Uterus (tissue), 4 donors: ENCODE results near the gene MYO6. TPM values are rescaled to one million over a fixed set of nuclear protein-coding genes. Genes with fewer than 3 reads are reported as not detected.

Experiments
- DNase-seq, 2 donors: peaks; one replicate each; pipeline ENCODE4 v3.0.0-alpha.2; 2019 to 2020
- H3K27ac ChIP-seq, 2 donors: fragments of 200-600 bp; sonication (generic); 1 replicate in 1 of 2; 2 replicates in 1 of 2; pipeline ENCODE4 v1.5.1; 2016 to 2018
- H3K27me3 ChIP-seq, 2 donors: fragments of 200-600 bp; sonication (generic); one replicate each; pipeline ENCODE4 v1.5.1; 2018 to 2019; ENCODE audit warnings: control low read depth in 1 of 2
- H3K36me3 ChIP-seq, 2 donors: fragments of 200-600 bp; sonication (generic); one replicate each; pipeline ENCODE4 v1.5.1; 2019; ENCODE audit warnings: control low read depth in 1 of 2
- H3K4me1 ChIP-seq, 2 donors: fragments of 200-600 bp; sonication (generic); one replicate each; pipeline ENCODE4 v1.5.1; 2018 to 2019; ENCODE audit warnings: control low read depth in 1 of 2
- H3K4me3 ChIP-seq, 2 donors: fragments of 200-600 bp; sonication (generic); 1 replicate in 1 of 2; 2 replicates in 1 of 2; pipeline ENCODE4 v1.5.1; 2018 to 2019; ENCODE audit warnings: mild to moderate bottlenecking in 1 of 2
- H3K9me3 ChIP-seq, 2 donors: fragments of 200-600 bp; sonication (generic); one replicate each; pipeline ENCODE4 v1.5.1; 2019; ENCODE audit warnings: control low read depth in 1 of 2
- CTCF ChIP-seq, 4 experiments: fragments of 200-600 bp in 2 of 4; fragments of 450-650 bp in 2 of 4; sonication (generic) in 2 of 4; IDR thresholded peaks; one replicate each; pipeline ENCODE4 v1.5.1; 2016 to 2019; ENCODE audit warnings: antibody characterized with exemption in 4 of 4, mild to moderate bottlenecking in 2 of 4, moderate library complexity in 1 of 4
- POLR2A ChIP-seq, 2 donors: fragments of 450-650 bp; IDR thresholded peaks; one replicate each; pipeline ENCODE4 v1.6.1; 2016; ENCODE audit warnings: antibody characterized with exemption in 2 of 2, mild to moderate bottlenecking in 1 of 2, moderate library complexity in 1 of 2
- intact Hi-C: fragments of 100-400 bp; cut with DNase I; formaldehyde crosslinking; loops from one replicate; pipeline ENCODE4 v1.15.1; 2023; ENCODE audit warnings: low total_unique reads
- total RNA-seq, 4 donors: library from RNA; depleted of rRNA in 3 of 4; stranded (reverse); fragments of >200 nt in 3 of 4; gene quantifications; one replicate each; pipeline versions ENCODE4 v1.1.0 to v1.2.4, GENCODE V29; 2014 to 2023
- donor health status: DM: yes; HTN: yes; CAD: no.

The MYO6 gene
- total RNA-seq, 4 donors from 2014 or later, result 8.2 to 25.0 (median 14.1) TPM

GRCh38 chr6:75932067-75932466, 183.0 kb downstream of the MYO6 start:
- no peaks in the 10 kb centered on the region for H3K9me3 ChIP-seq
- no peaks in the 10 kb centered on the region for H3K4me1 ChIP-seq
- no peaks in the 10 kb centered on the region for H3K36me3 ChIP-seq
- TF ChIP-seq CTCF (IDR thresholded peaks at IDR 0.05) (peak in 3 of 4 experiments; percentile 20 to 25 (median 23)), POLR2A (IDR thresholded peaks at IDR 0.05) (no peak)
- no peak overlapping the region for H3K4me3 ChIP-seq
- no peaks in the 10 kb centered on the region for H3K27me3 ChIP-seq
- DNase-seq, result no peak
- intact Hi-C loops, result no loop called here
- H3K27ac ChIP-seq, result no peak overlapping the region

GRCh38 chr6:75933387-75933975, 184.4 kb downstream of the MYO6 start:
- intact Hi-C loops, result no loop called here

GRCh38 chr6:75934643-75935472, 185.8 kb downstream of the MYO6 start:
- no peak overlapping the region for H3K27ac ChIP-seq
- no peaks in the 10 kb centered on the region for H3K36me3 ChIP-seq
- peak overlapping the region; percentile 1 to 22 for H3K4me3 ChIP-seq
- no peaks in the 10 kb centered on the region for H3K9me3 ChIP-seq
- no peaks in the 10 kb centered on the region for H3K27me3 ChIP-seq
- intact Hi-C loops, result no loop called here
- DNase-seq, result peak; percentile 29 to 37
- no peaks in the 10 kb centered on the region for H3K4me1 ChIP-seq
- TF ChIP-seq CTCF (IDR thresholded peaks at IDR 0.05), result peak; percentile 57 to 66 (median 62)
- TF ChIP-seq POLR2A (IDR thresholded peaks at IDR 0.05), result no peak

More at GRCh38 chr6:75933387-75933975, 184.4 kb downstream of the MYO6 start:
- H3K4me3 ChIP-seq, result no peak overlapping the region
- H3K4me1 ChIP-seq, result no peaks in the 10 kb centered on the region
- H3K36me3 ChIP-seq, result no peaks in the 10 kb centered on the region
- no peak overlapping the region for H3K27ac ChIP-seq
- no peaks in the 10 kb centered on the region for H3K9me3 ChIP-seq
- peak in 1 of 2 donors; percentile 19 for DNase-seq
- TF ChIP-seq CTCF (IDR thresholded peaks at IDR 0.05) (no peak), POLR2A (IDR thresholded peaks at IDR 0.05) (no peak)
- no peaks in the 10 kb centered on the region for H3K27me3 ChIP-seq

- H3K9me3 ChIP-seq, result no peaks in the 10 kb centered on the region
- no peak for DNase-seq
- TF ChIP-seq CTCF (IDR thresholded peaks at IDR 0.05), result no peak
- no peak for TF ChIP-seq POLR2A (IDR thresholded peaks at IDR 0.05)
- H3K4me1 ChIP-seq, result no peaks in the 10 kb centered on the region
- no peaks in the 10 kb centered on the region for H3K27me3 ChIP-seq
- H3K27ac ChIP-seq, result no peak overlapping the region
- intact Hi-C loops, result no loop called here
- no peaks in the 10 kb centered on the region for H3K36me3 ChIP-seq
- H3K4me3 ChIP-seq, result peak overlapping the region; percentile 1 to 22
Measured at GRCh38 chr6:75935473-75935793, 186.4 kb downstream of the MYO6 start.

- H3K4me3 ChIP-seq, result no peak overlapping the region
- no peaks in the 10 kb centered on the region for H3K4me1 ChIP-seq
- no peak for TF ChIP-seq POLR2A (IDR thresholded peaks at IDR 0.05)
- TF ChIP-seq CTCF (IDR thresholded peaks at IDR 0.05), result no peak
- no peaks in the 10 kb centered on the region for H3K9me3 ChIP-seq
- no peaks in the 10 kb centered on the region for H3K36me3 ChIP-seq
- H3K27ac ChIP-seq, result no peak overlapping the region
- intact Hi-C loops, result no loop called here
- H3K27me3 ChIP-seq, result no peaks in the 10 kb centered on the region
- no peak for DNase-seq
Measured at GRCh38 chr6:75936682-75937081, 187.6 kb downstream of the MYO6 start.
